Measurements from ENCODE around the gene EFEMP2.
"Not testable (repeated sequence)": the region's sequence is repeated elsewhere in the genome, so short reads cannot be mapped to it uniquely, and the experiment has no call there.

Gene EFEMP2

GRCh38 chr11:65854852-65855837 lies 17.5 kb downstream of the EFEMP2 start:
- no peak for DNase-seq (ENCODE audit: low read depth)

GRCh38 chr11:65854161-65854592 lies 18.4 kb downstream of the EFEMP2 start:
- DNase-seq (ENCODE audit: low read depth): no peak

- DNase-seq (ENCODE audit: low read depth): no peak
Measured at GRCh38 chr11:65853246-65853979, 19.2 kb downstream of the EFEMP2 start.

GRCh38 chr11:65852508-65853245 lies 19.9 kb downstream of the EFEMP2 start:
- DNase-seq (ENCODE audit: low read depth): no peak

- DNase-seq (ENCODE audit: low read depth): no peak
Measured at GRCh38 chr11:65851811-65852507, 20.6 kb downstream of the EFEMP2 start.

- no peak for DNase-seq (ENCODE audit: low read depth)
Measured at GRCh38 chr11:65851083-65851579, 21.5 kb downstream of the EFEMP2 start.

- DNase-seq (ENCODE audit: low read depth): no peak
Measured at GRCh38 chr11:65850217-65851082, 22.1 kb downstream of the EFEMP2 start.

GRCh38 chr11:65849771-65850216 lies 22.8 kb downstream of the EFEMP2 start:
- no peak for DNase-seq (ENCODE audit: low read depth)

- DNase-seq (ENCODE audit: low read depth): no peak
Measured at GRCh38 chr11:65849366-65849765, 23.2 kb downstream of the EFEMP2 start.

- DNase-seq (ENCODE audit: low read depth): not testable (repeated sequence)
Measured at GRCh38 chr11:65848693-65849092, 23.9 kb downstream of the EFEMP2 start.

- DNase-seq (ENCODE audit: low read depth): no peak
Measured at GRCh38 chr11:65847746-65848145, 24.9 kb downstream of the EFEMP2 start.

GRCh38 chr11:65844231-65844872 lies 28.2 kb downstream of the EFEMP2 start:
- DNase-seq (ENCODE audit: low read depth): no peak

- DNase-seq (ENCODE audit: low read depth): no peak
Measured at GRCh38 chr11:65843811-65844210, 28.8 kb downstream of the EFEMP2 start.

GRCh38 chr11:65842144-65842543 lies 30.5 kb downstream of the EFEMP2 start:
- no peak for DNase-seq (ENCODE audit: low read depth)

- DNase-seq (ENCODE audit: low read depth): no peak
Measured at GRCh38 chr11:65834202-65834601, 38.4 kb downstream of the EFEMP2 start.

- DNase-seq (ENCODE audit: low read depth): peak; percentile 94
Measured at GRCh38 chr11:65833297-65834030, 39.1 kb downstream of the EFEMP2 start, which contains the start of gene SNX32. Gene SNX32, plus strand, starts transcription at chr11:65833963. Its CDS starts 103 bp downstream, at chr11:65834066.

- not testable (repeated sequence) for DNase-seq (ENCODE audit: low read depth)
Measured at GRCh38 chr11:65832231-65832630, 40.4 kb downstream of the EFEMP2 start.

GRCh38 chr11:65829459-65829858 lies 43.1 kb downstream of the EFEMP2 start:
- DNase-seq (ENCODE audit: low read depth): no peak
